ENCODE data around the gene OR10H2.

GRCh38 chr19:15714638-15715037, 13.2 kb upstream of the OR10H2 start:
- no peak for TF ChIP-seq POLR2A (IDR thresholded peaks at IDR 0.05)
- TF ChIP-seq CTCF (IDR thresholded peaks at IDR 0.05) = no peak
